GM10266 (cell line): ENCODE results near the gene ABO.
"Not testable (repeated sequence)": the region's sequence is repeated elsewhere in the genome, so short reads cannot be mapped to it uniquely, and the experiment has no call there.

Experiments used
- DNase-seq: peaks from one replicate; pipeline ENCODE4 v3.0.0; 2012; ENCODE audit errors: extremely low spot score
- TF ChIP-seq, protein P1 (sequence below): IDR thresholded peaks from 2 replicates; pipeline ENCODE4 v1.5.1; 2012; ENCODE audit warnings: mild to moderate bottlenecking, low read depth; ENCODE audit not compliant: control insufficient read depth, insufficient read depth; ENCODE audit errors: missing control alignments

ABO gene

DNA sequence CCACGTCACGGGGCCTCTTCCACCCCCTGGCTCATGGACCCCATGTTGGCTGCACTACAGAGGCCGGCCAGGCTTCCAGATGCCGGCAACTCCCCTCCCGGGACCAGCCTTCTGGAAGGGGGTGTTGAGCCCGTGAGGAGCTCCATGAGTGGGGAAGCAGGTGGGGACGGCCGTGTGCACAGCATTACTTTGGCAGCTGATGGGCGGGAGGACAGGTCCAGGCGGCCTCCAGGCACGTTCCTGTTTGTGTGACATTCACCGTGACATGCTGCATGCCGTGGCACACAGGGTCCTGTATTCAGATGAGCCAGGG lies 29.1 kb upstream of the ABO start:
- TF ChIP-seq, protein P1, sequence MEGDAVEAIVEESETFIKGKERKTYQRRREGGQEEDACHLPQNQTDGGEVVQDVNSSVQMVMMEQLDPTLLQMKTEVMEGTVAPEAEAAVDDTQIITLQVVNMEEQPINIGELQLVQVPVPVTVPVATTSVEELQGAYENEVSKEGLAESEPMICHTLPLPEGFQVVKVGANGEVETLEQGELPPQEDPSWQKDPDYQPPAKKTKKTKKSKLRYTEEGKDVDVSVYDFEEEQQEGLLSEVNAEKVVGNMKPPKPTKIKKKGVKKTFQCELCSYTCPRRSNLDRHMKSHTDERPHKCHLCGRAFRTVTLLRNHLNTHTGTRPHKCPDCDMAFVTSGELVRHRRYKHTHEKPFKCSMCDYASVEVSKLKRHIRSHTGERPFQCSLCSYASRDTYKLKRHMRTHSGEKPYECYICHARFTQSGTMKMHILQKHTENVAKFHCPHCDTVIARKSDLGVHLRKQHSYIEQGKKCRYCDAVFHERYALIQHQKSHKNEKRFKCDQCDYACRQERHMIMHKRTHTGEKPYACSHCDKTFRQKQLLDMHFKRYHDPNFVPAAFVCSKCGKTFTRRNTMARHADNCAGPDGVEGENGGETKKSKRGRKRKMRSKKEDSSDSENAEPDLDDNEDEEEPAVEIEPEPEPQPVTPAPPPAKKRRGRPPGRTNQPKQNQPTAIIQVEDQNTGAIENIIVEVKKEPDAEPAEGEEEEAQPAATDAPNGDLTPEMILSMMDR, result no peak
- DNase-seq, result no peak

DNA sequence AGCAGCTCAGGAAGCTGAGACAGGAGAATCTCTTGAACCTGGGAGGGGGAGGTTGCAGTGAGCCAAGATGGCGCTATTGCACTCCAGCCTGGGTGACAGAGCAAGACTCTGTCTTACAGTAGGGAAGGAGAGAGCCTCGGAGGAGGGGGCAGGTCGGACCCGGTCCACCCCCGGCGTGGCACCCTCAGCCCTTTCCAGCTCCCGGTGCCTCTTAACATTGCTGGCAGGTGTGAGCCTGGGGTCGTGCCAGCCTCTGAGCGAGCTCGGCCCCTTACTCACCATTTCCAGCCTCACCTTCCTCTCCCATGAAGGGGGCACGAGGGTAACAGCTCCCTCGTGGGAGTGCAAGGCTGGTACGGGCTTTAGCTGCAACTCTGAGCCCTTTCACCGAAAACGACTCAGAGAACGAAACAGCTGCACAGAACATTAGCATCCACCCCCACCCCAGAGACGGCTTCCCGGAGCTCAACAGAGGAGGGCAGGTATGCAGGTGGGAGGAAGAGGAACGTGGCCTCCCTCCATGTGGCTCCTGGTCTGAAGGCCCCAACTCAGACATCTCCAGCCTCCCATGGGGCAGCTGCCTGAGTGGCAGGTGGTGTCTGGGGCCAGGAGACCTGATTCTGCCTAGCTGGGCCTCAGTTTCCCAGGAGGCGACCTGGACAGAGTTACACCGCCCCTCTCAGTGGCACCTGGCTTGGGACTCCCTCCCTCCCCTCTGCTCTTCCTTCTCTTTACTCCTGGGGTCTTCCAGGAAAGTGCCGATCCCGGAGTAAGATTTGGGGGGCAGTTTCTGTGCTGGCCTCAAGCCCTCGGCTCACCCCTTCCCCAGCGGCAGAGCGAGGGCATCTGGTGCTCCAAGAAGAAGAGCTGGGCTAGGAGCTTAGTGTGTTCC lies 28.5 kb upstream of the ABO start:
- no peak for DNase-seq
- TF ChIP-seq, protein P1, result no peak

DNA sequence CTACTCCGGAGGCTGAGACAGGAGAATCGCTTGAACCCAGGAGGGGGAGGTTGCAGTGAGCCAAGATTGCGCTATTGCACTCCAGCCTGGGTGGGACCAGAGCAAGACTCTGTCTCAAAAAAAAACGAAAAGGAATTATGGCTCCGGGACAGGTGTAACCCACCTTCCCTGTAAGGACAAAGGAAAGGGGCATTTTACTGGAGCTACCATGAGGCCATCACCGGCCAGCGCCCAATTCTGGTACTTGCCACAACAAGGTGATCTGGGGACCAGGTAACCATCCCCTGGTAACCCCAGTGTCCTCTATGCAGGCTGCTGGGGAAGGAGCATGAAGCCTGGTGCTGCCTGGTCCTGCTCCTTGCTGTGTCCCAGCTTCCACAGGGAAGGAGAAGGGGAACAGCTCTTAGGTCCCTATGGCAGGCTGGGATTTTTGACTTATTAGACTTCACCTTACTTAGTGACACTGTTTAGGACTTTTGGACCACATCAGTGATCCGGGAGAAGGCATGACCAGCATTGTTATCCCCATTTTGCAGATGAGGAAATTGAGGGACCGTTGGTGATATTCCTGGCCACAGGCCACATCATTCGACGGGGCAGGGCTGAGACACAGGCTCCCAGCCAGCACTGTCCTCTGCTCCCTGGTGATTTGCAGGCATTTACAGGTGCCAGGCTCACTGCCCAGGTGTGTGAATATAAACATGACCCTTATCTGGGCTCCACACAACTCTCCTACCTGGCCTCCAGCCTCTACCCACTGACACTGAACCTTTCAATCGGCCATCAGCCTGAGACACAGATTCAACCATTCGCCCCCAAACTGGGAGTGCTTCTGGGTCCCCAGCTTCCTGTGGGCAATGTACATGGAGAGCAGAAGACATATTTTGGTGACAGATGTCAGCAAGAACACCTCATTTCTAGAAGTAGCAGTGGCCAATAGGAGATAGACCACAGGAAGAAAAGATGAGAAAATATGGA lies 26.5 kb upstream of the ABO start:
- no peak for DNase-seq
- TF ChIP-seq, protein P1, result no peak

DNA sequence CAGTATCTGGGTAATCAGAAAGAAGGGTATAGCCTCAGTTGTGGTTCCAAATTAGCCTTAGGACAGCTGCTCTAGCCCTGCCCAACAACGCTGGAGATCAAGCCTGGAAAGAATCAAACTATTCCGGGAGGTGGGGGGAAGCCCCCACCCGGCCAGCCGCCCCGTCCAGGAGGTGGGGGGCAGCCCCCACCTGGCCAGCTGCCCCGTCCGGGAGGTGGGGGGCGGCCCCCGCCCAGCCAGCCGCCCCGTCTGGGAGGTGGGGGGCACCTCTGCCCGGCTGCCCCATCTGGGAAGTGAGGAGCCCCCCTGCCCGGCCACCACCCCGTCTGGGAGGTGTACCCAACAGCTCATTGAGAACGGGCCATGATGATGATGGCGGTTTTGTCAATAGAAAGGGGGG lies 25.0 kb upstream of the ABO start:
- DNase-seq, result not testable (repeated sequence)

DNA sequence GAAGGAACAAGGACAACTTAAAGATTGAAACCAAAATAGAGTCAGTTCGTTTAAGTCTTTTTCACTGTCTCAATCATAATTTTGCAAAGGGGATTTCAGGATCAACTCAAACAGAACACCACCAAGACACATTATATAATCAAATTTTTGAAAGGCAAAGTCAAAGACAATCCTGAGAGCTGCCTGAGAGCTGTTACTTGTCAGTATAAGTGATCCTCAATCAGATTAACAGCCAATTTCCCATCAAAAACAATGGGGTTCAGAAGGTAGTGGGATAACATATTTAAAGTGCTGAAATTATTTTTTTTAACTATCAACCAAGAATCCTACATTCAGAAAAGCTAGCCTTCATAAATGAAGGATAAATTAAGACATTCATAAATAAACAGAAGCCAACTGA lies 19.3 kb upstream of the ABO start:
- TF ChIP-seq, protein P1, result no peak
- no peak for DNase-seq

DNA sequence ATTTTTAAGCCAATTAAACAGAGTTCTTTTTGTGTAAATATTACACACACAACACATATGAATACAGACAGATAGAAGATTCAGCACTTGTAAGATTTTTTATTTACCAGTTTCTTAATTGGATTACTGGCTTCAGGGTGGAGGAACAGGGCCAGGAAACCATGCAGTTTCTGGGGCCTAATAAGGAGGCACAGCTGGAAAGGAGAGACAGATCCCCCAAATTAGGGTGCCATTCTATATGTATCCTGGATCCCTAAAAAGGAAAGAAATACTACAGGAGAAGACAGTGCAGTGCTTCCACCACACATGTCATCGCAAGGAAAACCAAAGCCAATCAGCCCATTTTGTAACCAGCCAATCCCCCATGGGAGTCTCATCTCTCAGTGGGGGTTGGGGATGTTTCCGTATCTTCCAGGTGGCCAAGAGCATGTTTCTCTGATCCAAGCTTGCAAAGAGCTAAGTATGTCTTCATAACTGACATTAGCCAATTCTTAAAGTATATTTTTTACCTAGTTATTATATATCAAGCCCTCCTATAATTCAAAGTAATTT lies 15.8 kb upstream of the ABO start:
- no peak for DNase-seq
- TF ChIP-seq, protein P1, result no peak

DNA sequence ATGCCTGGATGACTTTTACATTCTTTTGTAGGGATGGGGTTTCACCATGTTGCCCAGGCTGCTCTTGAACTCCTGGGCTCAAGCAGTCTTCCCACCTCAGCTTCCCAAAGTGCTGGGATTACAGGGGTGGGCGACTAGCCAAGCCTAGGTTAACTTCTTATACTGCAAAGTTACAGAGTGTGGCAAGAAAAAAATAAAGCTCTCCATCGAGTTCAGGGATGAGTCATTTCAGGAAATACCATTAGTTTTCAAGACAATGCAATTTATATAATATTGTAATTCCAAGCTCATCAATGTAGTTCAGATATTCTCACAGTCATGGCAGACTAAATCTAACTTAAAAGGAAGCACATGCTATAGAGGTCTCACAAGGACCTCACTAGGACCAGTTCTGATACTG lies 11.5 kb upstream of the ABO start:
- no peak for DNase-seq
- TF ChIP-seq, protein P1, result no peak
